Lung (tissue), 12 donors: ENCODE data around the gene SRCAP. TPM values are rescaled to one million over a fixed set of nuclear protein-coding genes. Genes with fewer than 3 reads are reported as not detected.

Experiments used
- ATAC-seq: fragments of 200-7000 bp; cut with Tn5 transposase; one replicate; pipeline ENCODE4 v1.9.1; 2020; ENCODE audit warnings: moderate number of reproducible peaks; ENCODE audit not compliant: insufficient read depth, low FRiP score
- DNase-seq, 3 donors: peaks; one replicate each; pipeline ENCODE4 v3.0.0-alpha.2; 2013 to 2017
- H3K27ac ChIP-seq, 2 donors: one replicate each; pipeline ENCODE4 v1.5.1; 2013; ENCODE audit warnings: mild to moderate bottlenecking in 2 of 2, moderate library complexity in 2 of 2, control low read depth in 1 of 2, inconsistent platforms in 1 of 2, low read depth in 1 of 2, low read length in 1 of 2
- H3K27me3 ChIP-seq, 3 donors: one replicate each; pipeline ENCODE4 v1.5.1; 2013; ENCODE audit warnings: low read length in 2 of 3; ENCODE audit not compliant: control insufficient read depth in 3 of 3, insufficient read depth in 3 of 3
- H3K36me3 ChIP-seq, 4 donors: one replicate each; pipeline ENCODE4 v1.5.1; 2013; ENCODE audit warnings: low read length in 4 of 4, mild to moderate bottlenecking in 1 of 4, moderate library complexity in 1 of 4; ENCODE audit not compliant: control insufficient read depth in 4 of 4, insufficient read depth in 4 of 4
- H3K4me1 ChIP-seq, 5 donors: one replicate each; pipeline ENCODE4 v1.5.1; 2013; ENCODE audit warnings: low read length in 5 of 5, mild to moderate bottlenecking in 2 of 5, moderate library complexity in 1 of 5; ENCODE audit not compliant: control insufficient read depth in 5 of 5, insufficient read depth in 5 of 5
- H3K4me3 ChIP-seq: one replicate; pipeline ENCODE4 v1.5.1; 2013; ENCODE audit warnings: mild to moderate bottlenecking, control low read depth, moderate library complexity
- H3K9ac ChIP-seq, 2 donors: one replicate each; pipeline ENCODE4 v1.5.1; 2013; ENCODE audit warnings: low read length in 2 of 2, control low read depth in 1 of 2; ENCODE audit not compliant: insufficient read depth in 1 of 2
- H3K9me3 ChIP-seq, 4 donors: one replicate each; pipeline ENCODE4 v1.5.1; 2013; ENCODE audit warnings: low read length in 3 of 4, mild to moderate bottlenecking in 1 of 4, moderate library complexity in 1 of 4; ENCODE audit not compliant: control insufficient read depth in 4 of 4, insufficient read depth in 3 of 4
- WGBS, 2 donors: extraction: QIAGEN DNeasy Blood & Tissue Kit; methylation state at CpG; one replicate each; pipeline ENCODE4 v1.1.7; 2013; 5-methylcytosine and 5-hydroxymethylcytosine counted together
- polyA plus RNA-seq, 2 donors: library from polyadenylated mRNA; stranded (reverse); fragments of 200-250 nt; gene quantifications; one replicate each; pipeline ENCODE4 v1.2.1, GENCODE V29; 2013
- total RNA-seq, 2 donors: library from RNA; depleted of rRNA in 1 of 2; stranded (reverse); fragments of >200 nt in 1 of 2; gene quantifications; one replicate each; pipeline ENCODE4 v1.2.1, GENCODE V29; 2014 to 2021
- TF ChIP-seq, protein P1 (sequence below): IDR thresholded peaks from 2 replicates; pipeline ENCODE4 v1.5.1; 2012; ENCODE audit warnings: mild to moderate bottlenecking; ENCODE audit errors: control extremely low read depth, extremely low read depth
- donor health status: control.
- donor health status: control.
- donor health status: Bipolar disorder and iron deficiency.
- donor health status: healthy.
- donor health status: DM: yes; HTN: yes; CAD: no.

The SRCAP gene
- total and polyA plus RNA-seq, 4 donors, result 13.4 to 61.0 (median 31.3) TPM

DNA sequence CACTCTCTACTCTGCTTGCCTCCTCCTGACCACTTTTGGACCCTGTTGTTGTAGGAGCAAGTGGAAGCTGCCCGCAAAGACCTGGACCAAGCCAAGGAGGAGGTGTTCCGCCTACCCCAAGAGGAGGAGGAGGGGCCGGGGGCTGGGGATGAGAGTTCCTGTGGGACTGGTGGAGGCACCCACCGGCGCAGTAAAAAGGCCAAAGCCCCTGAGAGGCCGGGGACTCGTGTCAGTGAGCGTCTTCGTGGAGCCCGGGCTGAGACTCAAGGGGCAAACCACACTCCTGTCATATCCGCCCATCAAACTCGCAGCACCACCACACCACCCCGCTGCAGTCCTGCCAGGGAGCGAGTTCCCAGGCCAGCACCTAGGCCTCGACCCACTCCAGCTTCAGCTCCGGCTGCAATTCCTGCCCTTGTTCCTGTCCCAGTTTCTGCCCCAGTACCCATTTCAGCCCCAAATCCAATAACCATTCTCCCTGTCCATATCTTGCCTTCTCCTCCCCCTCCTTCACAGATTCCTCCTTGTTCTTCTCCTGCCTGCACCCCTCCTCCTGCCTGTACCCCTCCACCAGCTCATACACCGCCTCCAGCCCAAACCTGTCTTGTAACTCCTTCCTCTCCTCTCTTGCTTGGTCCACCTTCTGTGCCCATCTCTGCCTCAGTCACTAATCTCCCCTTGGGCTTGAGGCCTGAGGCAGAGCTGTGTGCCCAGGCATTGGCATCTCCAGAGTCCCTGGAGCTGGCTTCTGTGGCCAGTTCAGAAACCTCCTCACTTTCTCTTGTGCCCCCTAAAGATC is 38.2 kb downstream of the SRCAP start:
- Histone ChIP-seq H3K9me3 (no peaks in the 10 kb centered on the region), H3K4me3 (no peak overlapping the region), H3K4me1 (peaks cover 0 to 9% (median 3%) of the 10 kb centered on the region in 5 donors), H3K27ac (no peak overlapping the region), H3K27me3 (no peaks in the 10 kb centered on the region), H3K9ac (no peak overlapping the region), H3K36me3 (peaks cover 45 to 64% (median 51%) of the 10 kb centered on the region in 4 donors)
- DNase-seq, result no peak
- no peak for ATAC-seq
- TF ChIP-seq, protein P1, sequence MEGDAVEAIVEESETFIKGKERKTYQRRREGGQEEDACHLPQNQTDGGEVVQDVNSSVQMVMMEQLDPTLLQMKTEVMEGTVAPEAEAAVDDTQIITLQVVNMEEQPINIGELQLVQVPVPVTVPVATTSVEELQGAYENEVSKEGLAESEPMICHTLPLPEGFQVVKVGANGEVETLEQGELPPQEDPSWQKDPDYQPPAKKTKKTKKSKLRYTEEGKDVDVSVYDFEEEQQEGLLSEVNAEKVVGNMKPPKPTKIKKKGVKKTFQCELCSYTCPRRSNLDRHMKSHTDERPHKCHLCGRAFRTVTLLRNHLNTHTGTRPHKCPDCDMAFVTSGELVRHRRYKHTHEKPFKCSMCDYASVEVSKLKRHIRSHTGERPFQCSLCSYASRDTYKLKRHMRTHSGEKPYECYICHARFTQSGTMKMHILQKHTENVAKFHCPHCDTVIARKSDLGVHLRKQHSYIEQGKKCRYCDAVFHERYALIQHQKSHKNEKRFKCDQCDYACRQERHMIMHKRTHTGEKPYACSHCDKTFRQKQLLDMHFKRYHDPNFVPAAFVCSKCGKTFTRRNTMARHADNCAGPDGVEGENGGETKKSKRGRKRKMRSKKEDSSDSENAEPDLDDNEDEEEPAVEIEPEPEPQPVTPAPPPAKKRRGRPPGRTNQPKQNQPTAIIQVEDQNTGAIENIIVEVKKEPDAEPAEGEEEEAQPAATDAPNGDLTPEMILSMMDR, result no peak
- WGBS, 2 donors, result 93 to 96% methylated on average over 17 of the region's 17 CpGs

DNA sequence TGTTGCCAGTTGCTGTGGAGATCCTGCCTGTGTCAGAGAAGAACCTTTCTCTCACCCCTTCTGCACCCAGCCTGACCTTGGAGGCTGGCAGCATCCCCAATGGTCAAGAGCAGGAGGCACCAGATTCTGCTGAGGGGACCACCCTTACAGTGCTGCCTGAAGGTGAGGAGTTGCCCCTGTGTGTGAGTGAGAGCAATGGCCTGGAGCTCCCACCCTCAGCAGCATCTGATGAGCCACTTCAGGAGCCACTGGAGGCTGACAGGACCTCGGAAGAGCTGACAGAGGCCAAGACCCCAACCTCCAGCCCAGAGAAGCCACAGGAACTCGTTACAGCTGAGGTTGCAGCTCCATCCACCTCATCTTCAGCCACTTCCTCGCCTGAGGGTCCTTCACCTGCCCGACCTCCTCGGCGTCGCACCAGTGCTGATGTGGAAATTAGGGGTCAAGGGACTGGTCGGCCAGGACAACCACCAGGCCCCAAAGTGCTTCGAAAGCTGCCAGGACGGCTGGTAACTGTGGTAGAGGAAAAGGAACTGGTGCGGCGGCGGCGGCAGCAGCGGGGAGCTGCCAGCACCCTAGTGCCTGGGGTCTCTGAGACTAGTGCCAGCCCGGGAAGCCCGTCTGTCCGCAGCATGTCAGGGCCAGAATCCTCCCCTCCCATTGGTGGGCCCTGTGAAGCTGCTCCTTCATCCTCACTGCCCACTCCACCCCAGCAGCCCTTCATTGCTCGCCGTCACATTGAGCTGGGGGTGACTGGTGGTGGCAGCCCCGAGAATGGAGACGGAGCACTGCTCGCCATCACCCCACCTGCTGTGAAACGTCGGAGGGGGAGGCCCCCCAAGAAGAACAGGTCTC is 39.0 kb downstream of the SRCAP start:
- no peak overlapping the region for H3K27ac ChIP-seq
- no peak for DNase-seq
- H3K27me3 ChIP-seq, result no peaks in the 10 kb centered on the region
- H3K4me1 ChIP-seq, result peaks cover 0 to 9% (median 3%) of the 10 kb centered on the region in 5 donors
- no peaks in the 10 kb centered on the region for H3K9me3 ChIP-seq
- H3K4me3 ChIP-seq, result no peak overlapping the region
- H3K9ac ChIP-seq, result no peak overlapping the region
- TF ChIP-seq, protein P1, result no peak
- ATAC-seq, result no peak
- peaks cover 43 to 65% (median 49%) of the 10 kb centered on the region in 4 donors for H3K36me3 ChIP-seq
- 94% methylated on average over 25 of the region's 25 CpGs for WGBS, 2 donors

DNA sequence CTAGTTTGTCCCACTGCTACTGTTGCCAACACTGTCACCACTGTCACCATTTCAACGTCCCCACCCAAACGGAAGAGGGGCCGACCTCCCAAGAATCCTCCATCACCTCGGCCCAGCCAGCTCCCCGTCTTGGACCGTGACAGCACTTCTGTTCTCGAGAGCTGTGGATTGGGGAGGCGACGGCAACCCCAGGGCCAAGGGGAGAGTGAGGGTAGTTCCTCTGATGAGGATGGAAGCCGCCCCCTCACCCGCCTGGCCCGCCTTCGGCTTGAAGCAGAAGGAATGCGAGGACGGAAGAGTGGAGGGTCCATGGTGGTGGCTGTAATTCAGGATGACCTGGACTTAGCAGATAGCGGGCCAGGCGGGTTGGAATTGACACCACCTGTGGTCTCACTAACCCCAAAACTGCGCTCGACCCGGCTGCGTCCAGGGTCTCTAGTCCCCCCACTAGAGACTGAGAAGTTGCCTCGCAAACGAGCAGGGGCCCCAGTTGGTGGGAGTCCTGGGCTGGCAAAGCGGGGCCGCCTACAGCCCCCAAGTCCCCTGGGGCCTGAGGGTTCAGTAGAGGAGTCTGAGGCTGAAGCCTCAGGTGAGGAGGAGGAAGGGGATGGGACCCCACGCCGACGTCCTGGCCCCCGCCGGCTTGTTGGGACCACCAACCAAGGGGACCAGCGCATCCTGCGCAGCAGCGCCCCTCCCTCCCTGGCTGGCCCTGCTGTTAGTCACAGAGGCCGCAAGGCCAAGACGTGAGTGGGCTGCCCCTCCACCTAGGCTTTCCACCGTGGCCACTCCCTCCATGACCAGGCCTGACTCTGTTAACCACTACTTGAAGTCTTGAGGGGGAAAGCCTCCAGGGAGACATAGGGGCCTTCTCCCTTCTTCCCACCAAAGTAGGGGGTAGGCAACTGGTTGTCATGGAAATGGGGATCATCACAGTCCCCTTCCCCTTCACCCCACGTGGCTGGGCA is 40.3 kb downstream of the SRCAP start:
- TF ChIP-seq, protein P1, result no peak
- WGBS, 2 donors, result 90 to 91% methylated on average over 37 of the region's 37 CpGs
- H3K4me1 ChIP-seq, result peaks cover 0 to 9% (median 3%) of the 10 kb centered on the region in 5 donors
- no peaks in the 10 kb centered on the region for H3K9me3 ChIP-seq
- no peak for DNase-seq
- no peak overlapping the region for H3K4me3 ChIP-seq
- no peak for ATAC-seq
- H3K36me3 ChIP-seq, result peaks cover 37 to 60% (median 42%) of the 10 kb centered on the region in 4 donors
- peak overlapping the region in 1 of 2 donors; percentile 62 for H3K27ac ChIP-seq
- H3K27me3 ChIP-seq, result no peaks in the 10 kb centered on the region
- H3K9ac ChIP-seq, result no peak overlapping the region
